Endothelial cell of umbilical vein (primary cell): ENCODE results near the gene FOXF1. TPM values are rescaled to one million over a fixed set of nuclear protein-coding genes. Genes with fewer than 3 reads are reported as not detected.

Experiments
- BruUV-seq: library from RNA; stranded (reverse); fragments of 400-500 nt; replicated peaks from 2 replicates; lab custom pipeline; 2021; lab: Mats Ljungman, UMichigan
- CTCF ChIA-PET: fragments of 300-600, 350-600 bp; sonication (Branson Sonifier 250); formaldehyde crosslinking; loops from one replicate; lab custom pipeline; 2021; ENCODE audit warnings: antibody characterized with exemption, inconsistent platforms; lab: Charles Lee
- POLR2A ChIA-PET: fragments of 300-600, 350-600 bp; sonication (Branson Sonifier 250); formaldehyde crosslinking; loops from one replicate; lab custom pipeline; 2021; ENCODE audit warnings: antibody characterized with exemption, inconsistent platforms; lab: Charles Lee
- DNase-seq: peaks from one replicate; pipeline ENCODE4 v3.0.0-alpha.2; 2011; ENCODE audit warnings: low read depth, low spot score
- FAIRE-seq: peaks from 2 replicates; lab custom pipeline; 2011; peaks lifted over from hg19 to GRCh38; lab: Jason Lieb, UNC
- H2AFZ ChIP-seq: 2 replicates; pipeline ENCODE4 v1.6.0; 2012; ENCODE audit warnings: low read depth, low read length, control low read depth, inconsistent platforms
- H3K27ac ChIP-seq: 2 replicates; pipeline ENCODE4 v1.5.1; 2011; ENCODE audit warnings: low read depth, mild to moderate bottlenecking, control low read depth, low read length, moderate library complexity; ENCODE audit not compliant: insufficient read depth
- H3K27me3 ChIP-seq, 2 experiments: 2 replicates each; pipeline versions ENCODE4 v1.6.0 to v1.6.1; 2011; ENCODE audit warnings: low read length in 2 of 2, mixed read lengths in 1 of 2; ENCODE audit not compliant: control insufficient read depth in 2 of 2, insufficient read depth in 2 of 2
- H3K36me3 ChIP-seq, 2 experiments: 2 replicates in 1 of 2; 3 replicates in 1 of 2; pipeline ENCODE4 v1.5.1; 2011; ENCODE audit warnings: low read length in 2 of 2, mild to moderate bottlenecking in 1 of 2, moderate library complexity in 1 of 2; ENCODE audit not compliant: control insufficient read depth in 2 of 2, insufficient read depth in 2 of 2; ENCODE audit errors: extremely low read depth in 1 of 2
- H3K4me1 ChIP-seq: 3 replicates; pipeline ENCODE4 v1.5.1; 2011; ENCODE audit warnings: mild to moderate bottlenecking, low read length; ENCODE audit not compliant: control insufficient read depth, insufficient read depth; ENCODE audit errors: extremely low read depth
- H3K4me2 ChIP-seq: 2 replicates; pipeline ENCODE4 v1.6.1; 2011; ENCODE audit warnings: low read length, control low read depth, mixed read lengths; ENCODE audit not compliant: insufficient read depth
- H3K4me3 ChIP-seq, 3 experiments: fragments of 200-600 bp in 1 of 3; sonication (generic), shearing (Covaris generic) in 1 of 3; replicated peaks in 1 of 3; 2 replicates each; pipeline ENCODE4 v1.5.1; 2011 to 2016; ENCODE audit warnings: control low read depth in 3 of 3, low read length in 3 of 3, mild to moderate bottlenecking in 2 of 3, inconsistent platforms in 1 of 3, low read depth in 1 of 3, moderate library complexity in 1 of 3; ENCODE audit not compliant: insufficient read depth in 1 of 3
- H3K79me2 ChIP-seq: 2 replicates; pipeline ENCODE4 v1.6.0; 2012; ENCODE audit warnings: low read length, inconsistent platforms; ENCODE audit not compliant: control insufficient read depth, insufficient read depth
- H3K9ac ChIP-seq: replicated peaks from 2 replicates; pipeline ENCODE3; 2011; ENCODE audit warnings: low read length, control low read depth; ENCODE audit not compliant: insufficient read depth; ENCODE audit errors: extremely low read depth
- H3K9me1 ChIP-seq: replicated peaks from 3 replicates; pipeline ENCODE4 v1.6.0; 2011; ENCODE audit warnings: mild to moderate bottlenecking, low read length; ENCODE audit not compliant: control insufficient read depth, insufficient read depth; ENCODE audit errors: extremely low read depth
- H3K9me3 ChIP-seq: replicated peaks from 2 replicates; pipeline ENCODE4 v1.5.1; 2012; ENCODE audit warnings: low read length, inconsistent platforms; ENCODE audit not compliant: control insufficient read depth, insufficient read depth
- H4K20me1 ChIP-seq: replicated peaks from 2 replicates; pipeline ENCODE3; 2011; ENCODE audit warnings: mild to moderate bottlenecking, low read length; ENCODE audit not compliant: control insufficient read depth, insufficient read depth; ENCODE audit errors: extremely low read depth
- CTCF ChIP-seq, 2 donors: IDR thresholded peaks; 1 replicate in 1 of 2; 2 replicates in 1 of 2; pipeline ENCODE4 v1.5.1; 2011; ENCODE audit warnings: low read length in 2 of 2, mild to moderate bottlenecking in 2 of 2, moderate library complexity in 2 of 2, control low read depth in 1 of 2, inconsistent platforms in 1 of 2, low read depth in 1 of 2; ENCODE audit not compliant: insufficient read depth in 1 of 2; ENCODE audit errors: extremely low read depth in 1 of 2
- EZH2 ChIP-seq: IDR thresholded peaks from 2 replicates; pipeline ENCODE4 v1.6.1; 2012; ENCODE audit warnings: borderline replicate concordance, low read depth, mild to moderate bottlenecking, moderate library complexity, low read length, inconsistent platforms; ENCODE audit not compliant: severe bottlenecking
- FOS ChIP-seq: IDR thresholded peaks from 2 replicates; pipeline ENCODE4 v1.6.1; 2011; ENCODE audit warnings: mild to moderate bottlenecking, low read length, moderate library complexity, borderline replicate concordance; ENCODE audit not compliant: insufficient read depth
- GATA2 ChIP-seq: IDR thresholded peaks from 2 replicates; pipeline ENCODE4 v1.7.0; 2011; ENCODE audit warnings: low read depth, mild to moderate bottlenecking, moderate library complexity, mixed read lengths, low read length; ENCODE audit not compliant: insufficient read length, insufficient read depth
- JUN ChIP-seq: IDR thresholded peaks from 2 replicates; pipeline ENCODE4 v1.6.1; 2011; ENCODE audit warnings: borderline replicate concordance, low read depth; ENCODE audit not compliant: insufficient read length, insufficient read depth
- MAX ChIP-seq: IDR thresholded peaks from 2 replicates; pipeline ENCODE4 v1.6.1; 2011; ENCODE audit not compliant: insufficient read depth, insufficient read length
- MYC ChIP-seq: IDR thresholded peaks from one replicate; pipeline ENCODE4 v1.6.1; 2011; ENCODE audit warnings: mild to moderate bottlenecking, low read depth, low read length
- POLR2A ChIP-seq: IDR thresholded peaks from 2 replicates; pipeline ENCODE4 v1.6.1; 2012; ENCODE audit warnings: low read depth, mild to moderate bottlenecking, control low read depth, low read length
- POLR2AphosphoS5 ChIP-seq: IDR thresholded peaks from 2 replicates; pipeline ENCODE4 v1.6.1; 2012; ENCODE audit warnings: low read depth, mild to moderate bottlenecking, control low read depth, low read length, moderate library complexity; ENCODE audit not compliant: insufficient read depth
- dilution Hi-C: fragments of 300-500 bp; cut with MboI; formaldehyde crosslinking; loops from one replicate; pipeline ENCODE4 v1.15.0; 2019; ENCODE audit warnings: low sequenced_read_pairs; ENCODE audit not compliant: extremely low pct_ligation_motif_present
- intact Hi-C: fragments of 100-400 bp; cut with micrococcal nuclease; formaldehyde crosslinking; loops from one replicate; pipeline ENCODE4 v1.10.0; 2022
- polyA plus RNA-seq, 4 experiments: library from polyadenylated mRNA; depleted of rRNA in 3 of 4; stranded (reverse) in 3 of 4; unstranded in 1 of 4; fragments of >200 nt; gene quantifications; 2 replicates each; pipeline versions ENCODE4 v1.2.1 to v1.2.3, GENCODE V29; 2011 to 2012; ENCODE audit warnings: missing spikeins in 1 of 4
- total RNA-seq: library from RNA; stranded (reverse); gene quantifications from 2 replicates; pipeline ENCODE4 v1.2.3, GENCODE V29; 2021

Gene FOXF1
- total and polyA plus RNA-seq, 2 donors (not counting 3 experiments of a cell fraction or from before 2014, with no cell fraction given), result 1.0 to 1.1 TPM

- Histone ChIP-seq H4K20me1 (no peaks in the 10 kb centered on the region), H3K36me3 (no peaks in the 10 kb centered on the region), H3K27ac (no peak overlapping the region), H2AFZ (no peak overlapping the region), H3K79me2 (peaks cover 10% of the 10 kb centered on the region), H3K9me1 (no peaks in the 10 kb centered on the region), H3K9ac (no peak overlapping the region), H3K27me3 (peaks cover 3 to 5% of the 10 kb centered on the region in 2 experiments), H3K4me2 (no peak overlapping the region), H3K4me1 (peaks cover 17% of the 10 kb centered on the region), H3K9me3 (no peaks in the 10 kb centered on the region), H3K4me3 (no peak overlapping the region)
- ChIA-PET POLR2A (interaction anchor here (0.6 kb wide), 1 partner anchor 274 kb away, joined by 4 read pairs; no protein-coding TSS in a partner anchor), CTCF (interaction anchor here (0.6 to 2.4 kb wide), 5 partner anchors 315 to 740 kb away, joined by 3 to 11 read pairs (median 4); no protein-coding TSS in a partner anchor)
- TF ChIP-seq FOS, result no peak
- TF ChIP-seq POLR2AphosphoS5, result no peak
- no peak for TF ChIP-seq MYC
- TF ChIP-seq JUN, result no peak
- no peak for TF ChIP-seq MAX
- TF ChIP-seq POLR2A, result no peak
- intact Hi-C loops, result no loop called here
- dilution Hi-C loops, result no loop called here
- FAIRE-seq (no peak), DNase-seq (no peak)
- BruUV-seq, result no TSS peak
Observed at GRCh38 chr16:86558355-86559193, 48.2 kb downstream of the FOXF1 start.

GRCh38 chr16:86559802-86560305 is 49.5 kb downstream of the FOXF1 start:
- Histone ChIP-seq H3K9me3 (no peaks in the 10 kb centered on the region), H3K27ac (no peak overlapping the region), H3K4me2 (no peak overlapping the region), H3K9ac (no peak overlapping the region), H4K20me1 (no peaks in the 10 kb centered on the region), H3K79me2 (peaks cover under 1% of the 10 kb centered on the region), H3K9me1 (no peaks in the 10 kb centered on the region), H3K4me1 (peaks cover 20% of the 10 kb centered on the region), H3K27me3 (peaks cover 3 to 5% of the 10 kb centered on the region in 2 experiments), H2AFZ (no peak overlapping the region), H3K36me3 (no peaks in the 10 kb centered on the region), H3K4me3 (no peak overlapping the region)
- no peak for TF ChIP-seq CTCF (IDR thresholded peaks at IDR 0.05; ENCODE audit: extremely low read depth in 1 of 2, insufficient read depth in 1 of 2, low read depth in 1 of 2, low read length in 2 of 2)
- no peak for TF ChIP-seq MAX
- no peak for TF ChIP-seq FOS
- no peak for TF ChIP-seq MYC
- TF ChIP-seq JUN, result no peak
- TF ChIP-seq EZH2, result no peak
- TF ChIP-seq POLR2A, result no peak
- no peak for TF ChIP-seq POLR2AphosphoS5
- TF ChIP-seq GATA2, result no peak
- FAIRE-seq, result no peak
- BruUV-seq, result no TSS peak
- no peak for DNase-seq
- dilution Hi-C loops, result no loop called here
- CTCF ChIA-PET, result interaction anchor here (0.6 kb wide), 1 partner anchor 315 kb away, joined by 3 read pairs; no protein-coding TSS in a partner anchor
- intact Hi-C loops, result loop anchor here (5.0 kb wide), 1 partner anchor 832 kb away; the partner anchor contains the start of gene MAP1LC3B
- POLR2A ChIA-PET, result no interaction called here
